Anterior cingulate cortex (tissue), 58 donors: ENCODE measurements around the gene TP63.

Experiments
- DNase-seq, 58 donors: peaks; one replicate each; lab custom pipeline; 2025; lab: John Stamatoyannopoulos, UW

The TP63 gene

DNA sequence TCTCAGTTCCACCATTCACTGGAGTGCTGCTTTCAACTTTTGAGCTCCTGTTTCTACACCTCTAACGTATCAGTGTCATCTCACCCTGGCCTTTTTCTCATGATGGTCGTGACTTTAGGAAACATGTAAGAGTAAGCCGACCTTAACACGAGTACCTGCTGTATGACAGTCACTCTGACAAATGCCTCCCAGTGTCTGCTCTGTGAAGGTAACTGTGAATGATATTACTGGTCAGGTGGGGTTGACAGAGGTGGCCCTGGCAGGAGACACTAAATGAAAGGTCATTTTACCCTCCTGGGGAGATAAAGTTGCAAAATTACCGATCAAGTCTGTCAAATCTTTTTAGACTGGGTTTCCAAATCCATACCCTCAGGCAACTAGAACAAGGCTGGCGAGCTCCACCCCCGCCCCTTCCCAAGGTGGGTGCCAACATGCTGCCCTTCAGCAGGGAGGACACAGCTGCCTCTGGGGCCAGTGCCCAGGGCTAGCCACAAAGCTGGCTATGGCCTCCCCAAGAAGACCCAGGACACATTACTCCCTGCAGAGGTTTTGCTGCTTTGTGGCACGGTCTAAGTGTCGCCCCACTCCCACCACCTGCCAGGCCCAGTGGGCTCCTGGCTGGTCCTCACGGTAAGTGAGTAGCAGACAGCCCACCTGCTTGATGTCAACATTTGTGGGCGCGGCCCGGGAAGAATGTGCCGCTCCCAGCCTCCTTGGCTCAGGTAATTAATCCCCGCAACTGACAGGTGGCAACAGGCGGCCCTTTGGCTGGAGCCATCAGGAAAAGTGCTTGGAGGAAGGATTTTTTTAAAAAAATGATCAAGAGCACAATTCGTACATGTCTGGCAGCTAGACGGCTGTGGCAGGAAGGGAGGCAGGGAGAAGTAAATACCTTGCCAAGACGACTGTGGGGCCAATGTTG lies 211.8 kb downstream of the TP63 start:
- DNase-seq, result no peak

DNA sequence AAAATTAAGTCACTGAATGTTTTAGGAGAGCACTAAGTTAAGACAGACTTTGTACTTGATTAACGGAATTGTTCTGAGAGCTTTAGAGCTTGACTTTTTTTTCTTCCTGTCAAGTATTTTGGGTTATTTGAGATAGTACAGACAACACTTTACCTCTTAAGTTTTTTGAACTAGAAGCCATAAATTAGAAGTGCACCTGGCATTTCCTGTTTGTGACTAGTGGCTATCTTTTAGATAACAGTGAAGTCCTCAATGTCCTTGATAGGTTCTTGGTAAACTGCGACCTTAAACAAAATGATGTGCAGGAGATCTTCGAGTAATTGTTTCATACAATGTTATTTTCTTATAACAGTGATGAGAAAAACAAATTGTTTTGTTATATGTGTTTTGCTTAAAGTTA lies 213.9 kb downstream of the TP63 start:
- DNase-seq, result no peak

DNA sequence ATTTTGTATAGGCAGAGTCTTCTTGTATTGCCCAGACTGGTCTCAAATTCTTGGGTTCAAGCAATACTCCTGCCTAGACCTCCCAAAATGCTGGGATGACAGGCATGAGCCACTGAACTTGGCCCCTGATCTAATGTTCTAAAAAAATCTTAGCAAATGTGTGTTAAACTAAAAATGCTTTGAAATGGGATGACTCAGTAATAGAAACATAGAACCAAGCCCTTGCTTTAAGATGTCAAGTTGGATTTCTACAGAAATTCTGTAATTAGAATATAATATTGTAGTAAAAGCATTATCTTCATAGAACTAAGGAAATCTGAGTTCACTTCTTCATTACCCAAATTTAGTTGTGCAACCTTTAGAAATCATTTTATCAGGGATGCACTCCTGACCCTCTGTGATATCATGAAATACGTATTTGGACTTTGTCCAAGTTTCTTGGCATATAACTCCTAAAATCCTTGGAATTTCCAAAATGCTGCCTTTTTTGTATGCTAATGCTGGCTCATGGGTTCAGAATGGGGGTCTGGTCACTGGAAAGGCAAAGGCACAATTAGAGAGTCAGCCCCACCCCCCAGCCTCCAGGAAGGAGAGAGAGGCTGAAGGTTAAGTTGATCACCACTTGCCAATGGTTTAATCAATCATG lies 217.3 kb downstream of the TP63 start:
- DNase-seq, result no peak

DNA sequence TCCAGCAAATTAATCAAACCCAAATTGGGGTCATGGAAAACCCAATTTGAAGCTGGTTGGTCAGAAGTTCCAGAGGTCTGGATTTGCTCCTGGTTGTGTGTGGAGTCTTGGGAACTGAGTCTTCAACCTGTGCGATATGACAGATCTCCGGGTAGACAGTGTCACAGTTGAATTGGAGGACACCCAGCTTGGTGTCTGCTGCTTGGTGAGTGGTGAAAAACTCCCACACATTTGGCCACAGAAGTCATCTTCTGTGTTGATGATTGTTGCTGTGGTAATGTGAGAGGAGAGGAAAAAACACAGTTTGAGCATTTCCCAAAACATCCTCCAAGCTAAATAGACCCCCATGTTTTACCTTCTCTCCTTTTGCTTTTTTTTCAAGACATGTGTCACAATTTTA lies 218.1 kb downstream of the TP63 start:
- DNase-seq, result no peak

DNA sequence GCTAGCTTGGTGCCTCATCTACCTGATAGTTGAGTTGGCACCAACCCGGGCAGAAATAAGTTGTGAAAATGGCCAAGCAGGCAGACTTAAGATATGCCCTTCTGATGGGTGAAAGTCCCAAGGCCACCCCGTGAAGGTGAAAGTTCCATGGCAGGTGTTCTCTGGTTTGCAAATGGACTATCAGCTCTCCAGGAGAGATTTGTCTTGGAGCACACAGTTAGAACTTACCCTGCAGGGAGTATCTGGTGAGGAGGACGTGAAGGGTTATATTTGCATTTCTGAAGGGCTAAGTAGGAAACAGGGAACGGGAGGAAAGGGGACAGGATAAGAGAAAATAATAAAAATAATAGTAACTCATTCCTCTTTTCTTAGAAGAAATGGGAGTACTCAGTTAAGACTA lies 220.5 kb downstream of the TP63 start:
- no peak for DNase-seq

DNA sequence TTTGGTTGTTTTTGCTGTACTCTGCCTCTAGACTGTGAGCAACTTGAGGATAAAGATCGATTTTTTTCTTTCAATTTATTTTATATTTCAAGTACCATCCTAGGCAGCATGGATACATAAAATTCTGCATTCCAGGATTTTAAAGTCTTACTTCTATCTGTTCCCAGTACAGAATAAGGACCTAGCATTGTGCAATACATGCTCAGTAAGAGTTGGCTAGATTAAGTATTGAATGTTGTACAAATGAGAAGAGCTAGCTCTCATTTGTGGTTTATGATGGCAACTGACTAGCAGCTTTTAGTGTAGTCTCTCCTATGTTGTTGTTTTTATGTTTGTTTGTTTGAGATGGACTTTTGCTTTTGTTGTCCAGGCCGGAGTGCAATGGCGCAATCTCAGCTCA lies 222.7 kb downstream of the TP63 start:
- no peak for DNase-seq

DNA sequence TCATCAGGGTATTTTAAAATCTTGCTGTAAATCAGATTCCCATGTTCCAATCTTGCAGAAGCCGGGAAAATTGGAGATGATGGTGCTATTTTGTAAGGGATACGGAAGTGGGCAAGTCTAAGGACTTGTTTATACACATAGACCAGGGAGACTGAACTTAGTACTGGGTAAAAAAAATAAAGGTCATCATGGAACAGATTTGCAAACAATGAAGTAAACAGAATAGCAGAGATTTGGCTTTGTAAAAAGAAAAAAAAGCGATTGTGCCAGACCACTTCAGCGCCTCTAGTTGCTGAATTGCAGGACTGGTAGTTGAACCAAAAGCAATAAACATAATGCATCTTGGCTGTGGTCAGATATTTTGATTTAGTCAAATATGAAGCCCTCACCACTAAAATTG lies 229.1 kb downstream of the TP63 start:
- DNase-seq, result no peak

DNA sequence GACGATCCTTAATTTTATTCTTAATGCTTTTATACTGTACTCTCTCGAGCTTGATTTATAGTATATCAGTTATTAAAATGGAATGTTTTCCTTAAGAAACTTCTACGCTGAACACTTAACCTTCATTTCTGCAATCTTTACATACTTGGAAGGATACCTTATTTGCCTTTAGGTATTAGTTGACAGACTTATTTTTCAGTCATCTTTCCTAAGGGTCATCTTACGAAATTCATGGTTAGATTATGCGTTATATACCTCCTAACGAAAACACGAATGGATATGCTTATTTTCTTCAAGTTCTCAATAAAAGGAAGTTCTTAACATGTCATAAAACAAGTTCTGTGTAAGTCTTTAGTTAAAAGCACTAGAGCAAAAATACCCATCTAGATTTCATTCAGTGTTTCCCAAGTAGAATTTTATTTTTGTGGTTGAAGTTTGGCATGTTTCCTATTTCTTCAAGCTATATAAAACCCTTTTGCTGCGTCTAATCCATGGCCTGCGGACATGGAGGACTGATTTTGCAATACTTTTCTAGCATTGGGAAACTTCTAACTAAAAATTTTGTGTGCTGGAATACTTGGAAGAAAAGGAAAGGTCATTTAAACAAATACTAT lies 231.3 kb downstream of the TP63 start:
- no peak for DNase-seq

DNA sequence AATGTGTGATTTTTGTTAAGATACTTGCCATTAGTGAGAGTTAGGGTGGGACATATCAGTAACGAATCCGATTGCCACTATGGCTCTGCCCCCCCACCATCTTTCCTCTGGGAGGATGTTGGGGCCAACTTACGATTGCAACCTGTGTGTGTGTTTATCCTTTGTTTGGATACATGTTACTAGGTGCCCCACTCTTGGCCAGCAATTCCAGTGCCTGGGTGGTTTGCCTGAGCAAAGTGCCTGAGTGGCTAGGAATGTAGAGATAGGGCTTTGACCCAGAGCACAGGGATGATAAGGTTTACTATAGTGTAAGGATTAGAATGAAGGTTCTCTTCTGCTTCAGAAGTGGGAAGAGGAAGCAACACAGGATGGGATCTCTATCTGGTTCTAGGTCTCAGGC lies 231.8 kb downstream of the TP63 start:
- no peak for DNase-seq

DNA sequence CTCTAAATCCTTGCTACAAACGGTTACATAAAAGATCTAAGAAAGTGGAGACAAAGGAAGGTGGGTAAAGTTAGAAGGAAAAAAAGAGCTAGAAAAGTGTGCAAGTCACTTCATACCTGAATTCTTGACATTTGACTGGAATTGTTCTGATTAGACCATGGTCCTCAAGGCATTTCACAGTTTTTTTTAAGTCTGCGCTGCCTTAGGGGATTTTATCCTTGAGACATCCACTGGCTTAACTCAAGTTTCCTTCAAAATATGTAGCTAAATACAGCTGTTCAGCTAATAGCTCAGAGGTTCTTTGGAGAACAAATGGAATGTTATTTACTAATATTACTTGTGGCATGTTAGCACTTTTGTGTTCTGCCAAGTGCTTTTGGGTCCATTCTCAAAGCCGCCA lies 236.9 kb downstream of the TP63 start:
- DNase-seq, result no peak

DNA sequence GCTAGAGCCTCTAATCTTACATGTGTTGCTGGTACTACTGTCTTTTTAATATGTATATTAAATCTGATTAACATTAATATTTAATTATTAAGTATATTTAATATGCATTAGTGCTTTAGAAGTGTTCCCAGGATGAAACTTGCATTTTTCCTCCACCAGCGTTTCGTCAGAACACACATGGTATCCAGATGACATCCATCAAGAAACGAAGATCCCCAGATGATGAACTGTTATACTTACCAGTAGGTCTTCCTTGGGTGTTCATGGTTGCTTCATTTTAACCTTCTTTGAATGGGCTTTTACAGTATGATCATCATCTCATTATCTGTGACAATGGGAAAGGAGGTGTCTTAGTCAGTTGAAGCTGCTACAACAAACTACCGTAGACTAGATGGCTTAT lies 238.0 kb downstream of the TP63 start:
- no peak for DNase-seq

DNA sequence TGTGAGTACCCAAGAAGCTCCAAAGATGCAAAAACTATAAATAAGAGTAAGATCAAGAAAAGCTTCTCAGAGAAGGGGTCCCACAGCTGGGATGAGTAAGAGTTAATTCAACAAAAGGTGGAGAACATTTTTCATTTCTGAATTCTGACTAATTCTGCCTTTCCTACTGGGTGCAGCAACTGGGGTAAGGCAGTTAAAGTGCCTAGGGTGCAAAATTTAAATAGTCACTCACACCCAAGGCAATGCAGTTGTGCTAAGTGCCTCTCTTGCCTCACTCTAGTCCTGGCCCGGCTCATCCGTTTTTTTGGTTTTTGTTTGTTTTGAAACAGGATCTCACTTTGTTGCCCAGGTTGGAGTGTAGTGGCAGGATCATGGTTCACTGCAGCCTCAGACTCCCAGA lies 240.2 kb downstream of the TP63 start:
- no peak for DNase-seq

DNA sequence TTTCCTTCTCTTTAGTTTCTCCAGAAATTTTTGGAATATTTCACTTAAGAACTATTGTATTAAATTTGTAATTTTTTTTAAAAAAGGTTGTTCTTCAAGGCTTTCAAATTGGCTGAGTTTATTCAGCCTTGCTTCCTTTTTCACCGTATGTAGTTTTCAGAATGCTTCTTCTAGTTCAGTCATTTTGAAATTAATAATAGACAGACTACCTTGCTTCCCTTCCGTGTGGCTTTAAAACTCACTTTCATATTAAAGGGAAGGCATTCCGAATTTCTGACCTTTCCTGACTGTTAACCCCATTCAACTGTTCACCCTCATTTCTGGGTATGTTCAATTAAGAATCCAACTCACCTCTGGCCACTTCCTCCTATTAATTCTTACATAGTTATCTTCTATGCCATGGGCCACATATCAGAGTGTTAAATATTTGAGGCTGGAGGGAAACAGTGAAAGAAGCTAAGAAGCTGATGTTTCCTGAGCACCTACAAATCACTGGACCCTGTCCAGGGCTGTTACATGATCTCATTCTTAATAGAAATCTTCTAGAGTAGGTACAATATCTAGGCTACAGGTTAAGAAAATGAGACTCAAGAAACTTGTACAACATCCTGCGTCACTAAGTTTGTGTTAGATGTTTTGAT lies 252.0 kb downstream of the TP63 start:
- DNase-seq, result no peak

DNA sequence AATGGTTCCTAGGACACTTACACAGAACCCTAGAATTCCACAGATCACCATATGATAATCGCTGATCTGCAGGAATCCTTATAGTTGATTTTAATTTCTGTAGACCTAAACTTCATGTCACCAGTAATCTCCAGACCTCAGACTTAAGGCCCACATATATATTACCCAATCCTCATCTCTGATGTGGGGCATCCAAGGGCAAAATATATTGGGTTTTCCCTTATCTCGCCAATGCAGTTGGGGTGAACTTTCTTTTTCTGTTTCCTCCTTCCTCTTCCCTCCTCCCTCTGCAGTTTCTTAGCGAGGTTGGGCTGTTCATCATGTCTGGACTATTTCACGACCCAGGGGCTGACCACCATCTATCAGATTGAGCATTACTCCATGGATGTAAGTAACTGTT lies 259.3 kb downstream of the TP63 start:
- DNase-seq, result no peak

DNA sequence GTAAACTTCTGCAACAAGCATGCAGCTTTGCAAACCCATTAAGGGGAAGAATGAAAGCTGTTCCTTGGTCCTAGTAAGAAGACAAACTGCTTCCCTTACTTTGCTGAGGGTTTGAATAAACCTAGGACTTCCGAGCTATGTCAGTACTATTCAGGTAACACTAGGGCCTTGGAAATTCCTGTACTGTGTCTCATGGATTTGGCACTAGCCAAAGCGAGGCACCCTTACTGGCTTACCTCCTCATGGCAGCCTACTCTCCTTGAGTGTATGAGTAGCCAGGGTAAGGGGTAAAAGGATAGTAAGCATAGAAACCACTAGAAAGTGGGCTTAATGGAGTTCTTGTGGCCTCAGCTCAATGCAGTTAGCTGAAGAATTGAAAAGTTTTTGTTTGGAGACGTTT lies 265.3 kb downstream of the TP63 start:
- DNase-seq, result no peak

DNA sequence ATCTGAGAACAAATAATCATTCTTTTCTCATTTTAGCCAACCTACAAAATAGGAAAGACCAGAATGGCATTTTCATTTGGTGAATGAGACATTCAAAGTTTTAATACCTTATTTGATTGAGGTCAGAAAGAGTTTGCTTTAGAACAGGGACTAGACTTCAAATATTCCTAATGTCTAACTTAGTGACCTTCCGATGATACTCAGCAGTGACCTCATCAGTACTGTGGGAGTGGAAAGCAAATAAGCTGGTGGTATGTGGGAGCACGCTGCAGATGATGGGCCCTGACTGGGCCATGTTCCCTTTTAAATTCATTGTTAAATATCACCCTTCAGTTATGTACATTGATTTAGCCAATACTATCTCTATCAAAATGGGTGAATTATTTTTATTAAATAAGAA lies 266.2 kb downstream of the TP63 start:
- DNase-seq, result no peak

DNA sequence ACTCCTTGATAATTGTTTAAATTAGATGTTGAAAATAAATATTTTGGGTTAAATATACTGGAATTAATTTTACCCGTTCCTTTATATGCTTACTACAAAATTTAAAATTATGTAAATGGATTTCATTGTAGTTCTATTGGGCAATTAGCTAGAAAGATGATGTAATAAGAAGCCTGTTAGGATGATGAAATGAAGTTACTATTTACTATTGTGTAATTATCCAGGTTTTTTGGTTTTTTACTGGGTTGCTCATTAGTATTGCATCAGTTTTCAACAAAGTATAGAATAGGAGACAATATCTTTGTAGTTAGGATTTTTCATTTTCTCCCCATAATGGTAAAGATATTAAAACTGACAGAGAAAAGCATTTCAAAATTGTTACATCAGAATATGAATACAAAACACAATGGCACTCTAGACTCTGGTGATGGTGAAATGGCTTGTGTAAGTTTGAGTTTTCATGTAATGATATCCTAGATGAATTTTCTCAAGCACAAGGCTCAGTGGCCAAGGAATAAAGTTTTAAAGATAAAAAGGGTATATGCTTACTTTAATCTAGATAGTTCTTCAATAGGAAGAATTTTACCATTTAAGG lies 267.5 kb downstream of the TP63 start:
- DNase-seq, result no peak

DNA sequence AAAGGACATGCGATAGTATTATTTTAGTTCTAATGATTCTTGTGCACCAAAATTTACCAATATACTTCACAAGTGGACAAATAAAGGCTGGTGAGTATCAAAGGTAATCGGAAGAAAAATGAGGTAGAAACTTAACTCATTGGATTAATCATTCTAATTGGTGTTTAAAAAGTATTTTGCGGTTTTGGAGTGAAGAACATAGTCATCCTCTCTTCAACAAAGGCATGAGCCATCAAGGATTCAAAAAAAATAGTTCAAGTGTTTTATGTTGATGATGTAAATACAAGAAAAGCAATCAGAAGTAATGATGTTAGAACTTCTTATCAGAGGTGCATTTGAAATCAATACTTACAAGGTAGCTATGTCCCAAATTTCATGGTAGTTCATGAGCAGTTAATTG lies 268.0 kb downstream of the TP63 start:
- DNase-seq, result no peak

DNA sequence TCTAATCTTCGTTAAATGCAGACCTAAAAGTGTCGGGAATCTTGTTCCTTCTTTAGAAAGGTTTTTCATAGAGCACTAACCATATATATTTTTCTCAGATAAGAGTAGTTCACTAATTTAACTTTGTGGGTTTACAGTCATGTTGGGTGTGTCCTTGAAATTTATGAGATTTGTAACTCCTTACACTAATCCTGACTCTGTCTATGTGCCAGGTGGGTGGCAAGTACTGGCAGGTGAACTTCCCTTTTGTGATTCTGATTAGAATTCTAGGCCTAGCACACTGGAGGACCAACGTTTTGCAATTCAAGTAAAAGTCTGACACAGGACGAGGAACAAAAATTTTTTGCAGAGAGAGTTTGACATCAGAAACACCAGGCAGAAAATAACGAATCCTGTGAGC lies 269.4 kb downstream of the TP63 start:
- no peak for DNase-seq

DNA sequence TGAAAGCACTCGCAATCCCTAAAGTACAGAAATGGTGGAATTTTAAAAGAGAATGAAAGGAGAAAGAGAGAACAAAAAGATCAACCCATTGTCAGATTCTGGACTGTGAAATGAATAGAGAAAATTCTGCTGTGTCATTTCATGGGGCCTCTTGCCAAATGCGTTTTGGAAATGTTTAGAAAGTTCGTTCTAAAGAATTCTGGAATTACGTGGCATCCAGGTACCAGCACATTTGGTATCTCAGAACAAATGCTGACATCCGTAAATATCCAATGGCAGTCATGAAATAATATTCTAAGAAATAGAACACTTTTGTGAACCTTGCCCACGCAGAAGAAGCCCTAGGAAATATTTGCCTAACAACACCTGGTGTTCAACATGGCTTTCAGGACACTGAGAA lies 270.3 kb downstream of the TP63 start:
- DNase-seq, result no peak
